Neural progenitor cell (in vitro differentiated cells): Measurements from ENCODE around the gene BMPR1B. TPM values are rescaled to one million over a fixed set of nuclear protein-coding genes. Genes with fewer than 3 reads are reported as not detected.

Source experiments
- DNase-seq: peaks from one replicate; pipeline ENCODE4 v3.0.0-alpha.2; 2016; ENCODE audit warnings: low spot score
- H2AFZ ChIP-seq: fragments of 200-600 bp; sonication (generic); replicated peaks from 2 replicates; pipeline ENCODE4 v1.6.1; 2016; ENCODE audit warnings: antibody characterized with exemption
- H3F3A ChIP-seq: fragments of 200-600 bp; sonication (generic); 2 replicates; pipeline ENCODE4 v1.6.1; 2016; ENCODE audit warnings: antibody characterized with exemption, low read depth
- H3K27ac ChIP-seq: fragments of 200-600 bp; sonication (generic); 2 replicates; pipeline ENCODE4 v1.5.1; 2016; ENCODE audit warnings: mild to moderate bottlenecking
- H3K27me3 ChIP-seq: fragments of 200-600 bp; sonication (generic); 2 replicates; pipeline ENCODE4 v1.6.1; 2016; ENCODE audit warnings: mild to moderate bottlenecking, moderate library complexity
- H3K36me3 ChIP-seq: fragments of 200-600 bp; sonication (generic); 2 replicates; pipeline ENCODE4 v1.5.1; 2016
- H3K4me1 ChIP-seq: fragments of 200-600 bp; sonication (generic); 2 replicates; pipeline ENCODE4 v1.6.1; 2016; ENCODE audit warnings: mixed run types
- H3K4me2 ChIP-seq: fragments of 200-600 bp; sonication (generic); 2 replicates; pipeline ENCODE4 v1.6.1; 2016
- H3K4me3 ChIP-seq: fragments of 200-600 bp; sonication (generic); 2 replicates; pipeline ENCODE4 v1.5.1; 2016
- H3K79me2 ChIP-seq: fragments of 200-600 bp; sonication (generic); 2 replicates; pipeline ENCODE4 v1.6.1; 2016; ENCODE audit warnings: low read depth
- H3K9ac ChIP-seq: fragments of 200-600 bp; sonication (generic); 2 replicates; pipeline ENCODE4 v1.6.1; 2016
- H3K9me3 ChIP-seq: fragments of 200-600 bp; sonication (generic); 2 replicates; pipeline ENCODE4 v1.5.1; 2016; ENCODE audit warnings: low read depth
- H4K20me1 ChIP-seq: fragments of 200-600 bp; sonication (generic); 2 replicates; pipeline ENCODE4 v1.6.1; 2016; ENCODE audit warnings: low read depth
- H3K27ac Mint-ChIP-seq: 3 replicates; pipeline ENCODE4 v1.8.0; 2021; ENCODE audit warnings: mixed read lengths
- H3K27me3 Mint-ChIP-seq: 2 replicates; pipeline ENCODE4 v1.8.0; 2022; ENCODE audit warnings: low read depth, mild to moderate bottlenecking, inconsistent platforms, moderate library complexity, mixed read lengths; ENCODE audit not compliant: insufficient read depth
- H3K36me3 Mint-ChIP-seq: 3 replicates; pipeline ENCODE4 v1.8.0; 2021; ENCODE audit warnings: mixed read lengths
- H3K4me1 Mint-ChIP-seq: 3 replicates; pipeline ENCODE4 v1.8.0; 2021; ENCODE audit warnings: mixed read lengths
- H3K4me3 Mint-ChIP-seq: 3 replicates; pipeline ENCODE4 v1.8.0; 2021; ENCODE audit warnings: mild to moderate bottlenecking, moderate library complexity, mixed read lengths
- H3K9me3 Mint-ChIP-seq: 3 replicates; pipeline ENCODE4 v1.8.0; 2020; ENCODE audit warnings: mixed read lengths
- EZH2 ChIP-seq: fragments of 200-600 bp; sonication (generic); IDR thresholded peaks from 2 replicates; pipeline ENCODE4 v1.6.1; 2017; ENCODE audit warnings: antibody characterized with exemption, mild to moderate bottlenecking, moderate library complexity
- EZH2phosphoT487 ChIP-seq: fragments of 200-600 bp; sonication (generic); IDR thresholded peaks from 2 replicates; pipeline ENCODE4 v1.6.1; 2017; ENCODE audit warnings: antibody characterized with exemption
- total RNA-seq: library from RNA; depleted of rRNA; stranded (reverse); fragments of >200 nt; gene quantifications from 2 replicates; pipeline ENCODE4 v1.2.3, GENCODE V29; 2015; ENCODE audit warnings: low replicate concordance
- TF ChIP-seq, protein P1 (sequence below): fragments of 200-600 bp; sonication (generic); IDR thresholded peaks from 2 replicates; pipeline ENCODE4 v1.5.1; 2017; ENCODE audit warnings: antibody characterized with exemption, mild to moderate bottlenecking

BMPR1B gene
- total RNA-seq, 1 donor from 2014 or later = 2.7 TPM

DNA sequence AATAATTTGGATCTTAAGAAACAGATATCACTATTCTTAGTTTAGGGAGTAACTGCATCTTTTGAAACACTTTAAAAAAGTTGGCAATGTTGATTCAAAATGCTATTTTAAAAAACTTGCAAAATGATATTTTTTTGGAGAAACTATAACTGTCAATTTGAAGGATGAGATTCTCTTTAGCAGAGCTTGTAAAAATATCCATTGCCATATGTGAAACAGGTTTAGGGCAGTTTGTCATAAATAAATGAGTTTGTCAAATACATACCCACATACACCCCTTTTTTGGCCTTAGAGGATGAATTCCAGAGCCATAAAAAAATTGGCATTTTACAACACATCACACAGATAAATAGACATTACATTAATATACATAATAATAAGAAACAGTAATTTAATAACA lies 174.6 kb downstream of the BMPR1B start:
- H3K9me3 ChIP-seq = no peaks in the 10 kb centered on the region
- H3K4me2 ChIP-seq = no peak overlapping the region
- Mint-ChIP-seq H3K9me3 (no peaks in the 10 kb centered on the region), H3K4me1 (peaks cover 22% of the 10 kb centered on the region), H3K36me3 (no peaks in the 10 kb centered on the region), H3K4me3 (no peak overlapping the region), H3K27ac (no peak overlapping the region), H3K27me3 (peaks cover 3% of the 10 kb centered on the region)
- TF ChIP-seq EZH2phosphoT487 (no peak), EZH2 (no peak)
- TF ChIP-seq, protein P1, sequence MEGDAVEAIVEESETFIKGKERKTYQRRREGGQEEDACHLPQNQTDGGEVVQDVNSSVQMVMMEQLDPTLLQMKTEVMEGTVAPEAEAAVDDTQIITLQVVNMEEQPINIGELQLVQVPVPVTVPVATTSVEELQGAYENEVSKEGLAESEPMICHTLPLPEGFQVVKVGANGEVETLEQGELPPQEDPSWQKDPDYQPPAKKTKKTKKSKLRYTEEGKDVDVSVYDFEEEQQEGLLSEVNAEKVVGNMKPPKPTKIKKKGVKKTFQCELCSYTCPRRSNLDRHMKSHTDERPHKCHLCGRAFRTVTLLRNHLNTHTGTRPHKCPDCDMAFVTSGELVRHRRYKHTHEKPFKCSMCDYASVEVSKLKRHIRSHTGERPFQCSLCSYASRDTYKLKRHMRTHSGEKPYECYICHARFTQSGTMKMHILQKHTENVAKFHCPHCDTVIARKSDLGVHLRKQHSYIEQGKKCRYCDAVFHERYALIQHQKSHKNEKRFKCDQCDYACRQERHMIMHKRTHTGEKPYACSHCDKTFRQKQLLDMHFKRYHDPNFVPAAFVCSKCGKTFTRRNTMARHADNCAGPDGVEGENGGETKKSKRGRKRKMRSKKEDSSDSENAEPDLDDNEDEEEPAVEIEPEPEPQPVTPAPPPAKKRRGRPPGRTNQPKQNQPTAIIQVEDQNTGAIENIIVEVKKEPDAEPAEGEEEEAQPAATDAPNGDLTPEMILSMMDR = no peak
- H2AFZ ChIP-seq = no peak overlapping the region
- H4K20me1 ChIP-seq = no peaks in the 10 kb centered on the region
- no peak overlapping the region for H3K4me3 ChIP-seq
- no peaks in the 10 kb centered on the region for H3F3A ChIP-seq
- H3K36me3 ChIP-seq = no peaks in the 10 kb centered on the region
- no peaks in the 10 kb centered on the region for H3K79me2 ChIP-seq
- H3K27ac ChIP-seq = no peak overlapping the region
- no peaks in the 10 kb centered on the region for H3K27me3 ChIP-seq
- DNase-seq = no peak
- H3K4me1 ChIP-seq = peaks cover 15% of the 10 kb centered on the region
- no peak overlapping the region for H3K9ac ChIP-seq

DNA sequence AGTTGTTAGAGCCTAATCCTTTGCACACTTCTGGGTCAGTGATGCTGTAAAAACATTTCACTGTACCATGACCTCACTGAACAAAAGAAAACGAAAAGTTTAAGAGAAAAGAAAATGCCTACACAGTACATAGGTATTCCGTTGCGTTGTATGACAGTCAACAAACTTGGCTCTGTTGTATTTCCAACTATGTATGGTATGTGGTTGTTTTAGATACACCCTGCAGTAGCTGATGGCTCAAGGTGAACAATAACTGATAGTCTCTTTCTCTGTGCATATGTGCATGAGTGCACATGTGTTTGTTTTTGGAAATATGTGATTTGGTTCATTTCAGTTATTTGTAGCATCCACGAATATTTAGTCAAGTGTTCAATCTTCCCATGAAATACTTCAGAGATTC lies 176.0 kb downstream of the BMPR1B start:
- Histone ChIP-seq H2AFZ (no peak overlapping the region), H3K27me3 (no peaks in the 10 kb centered on the region), H3K4me3 (no peak overlapping the region), H3F3A (no peaks in the 10 kb centered on the region), H3K4me2 (no peak overlapping the region), H3K27ac (no peak overlapping the region), H4K20me1 (no peaks in the 10 kb centered on the region), H3K4me1 (peaks cover 9% of the 10 kb centered on the region), H3K9ac (no peak overlapping the region), H3K79me2 (no peaks in the 10 kb centered on the region), H3K36me3 (no peaks in the 10 kb centered on the region), H3K9me3 (no peaks in the 10 kb centered on the region)
- no peak for DNase-seq
- H3K9me3 Mint-ChIP-seq = no peaks in the 10 kb centered on the region
- H3K4me3 Mint-ChIP-seq = no peak overlapping the region
- no peak overlapping the region for H3K27ac Mint-ChIP-seq
- H3K36me3 Mint-ChIP-seq = no peaks in the 10 kb centered on the region
- H3K27me3 Mint-ChIP-seq = peaks cover 3% of the 10 kb centered on the region
- H3K4me1 Mint-ChIP-seq = peaks cover 17% of the 10 kb centered on the region
- TF ChIP-seq EZH2phosphoT487 = no peak
- TF ChIP-seq EZH2 = no peak
- TF ChIP-seq, protein P1 = no peak

DNA sequence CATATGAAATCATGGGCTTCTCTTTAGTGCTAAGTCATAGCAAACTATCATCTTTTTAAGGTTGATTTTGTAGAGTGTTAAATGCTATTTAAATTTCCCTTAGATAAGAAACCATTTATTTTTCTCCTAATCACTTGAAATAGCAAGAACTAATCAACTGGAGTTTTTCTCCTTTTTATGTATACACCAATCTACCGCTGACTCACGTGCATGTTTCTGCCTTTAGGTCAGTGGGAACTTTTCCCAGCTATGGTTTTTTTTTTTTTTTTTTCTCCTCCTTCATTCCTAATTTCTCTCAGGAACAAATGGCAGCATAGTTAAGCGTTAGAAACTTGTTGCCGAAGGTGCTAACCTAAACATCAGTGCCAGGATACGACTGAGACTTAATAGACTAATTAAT lies 176.4 kb downstream of the BMPR1B start:
- H3F3A ChIP-seq = no peaks in the 10 kb centered on the region
- H3K9me3 ChIP-seq = no peaks in the 10 kb centered on the region
- Mint-ChIP-seq H3K27ac (no peak overlapping the region), H3K36me3 (no peaks in the 10 kb centered on the region), H3K4me3 (no peak overlapping the region), H3K27me3 (peaks cover 3% of the 10 kb centered on the region), H3K4me1 (peaks cover 17% of the 10 kb centered on the region), H3K9me3 (no peaks in the 10 kb centered on the region)
- TF ChIP-seq, protein P1 = no peak
- no peak overlapping the region for H2AFZ ChIP-seq
- H4K20me1 ChIP-seq = no peaks in the 10 kb centered on the region
- H3K4me2 ChIP-seq = no peak overlapping the region
- no peak for DNase-seq
- no peak overlapping the region for H3K9ac ChIP-seq
- peaks cover 9% of the 10 kb centered on the region for H3K4me1 ChIP-seq
- H3K79me2 ChIP-seq = no peaks in the 10 kb centered on the region
- no peaks in the 10 kb centered on the region for H3K27me3 ChIP-seq
- no peak overlapping the region for H3K4me3 ChIP-seq
- H3K36me3 ChIP-seq = no peaks in the 10 kb centered on the region
- no peak overlapping the region for H3K27ac ChIP-seq

DNA sequence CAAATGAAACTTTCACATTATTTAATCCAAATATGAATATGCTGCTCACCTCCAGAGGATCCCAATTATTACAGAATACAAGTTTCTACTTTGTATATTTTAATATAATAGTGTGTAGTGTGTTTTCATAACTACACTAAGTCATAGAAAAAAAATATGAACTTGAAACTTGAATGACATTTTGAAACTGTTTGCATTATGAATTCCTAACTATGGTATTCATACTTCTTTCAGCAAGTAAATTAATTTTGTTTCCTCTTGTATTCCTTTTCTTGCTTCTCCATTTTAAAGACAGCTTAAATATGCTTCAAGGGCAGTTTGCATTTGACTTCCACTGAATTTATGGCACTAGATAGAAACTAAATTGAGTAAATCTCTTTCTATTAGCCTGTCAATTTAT lies 177.1 kb downstream of the BMPR1B start:
- Histone ChIP-seq H3K4me1 (peaks cover 13% of the 10 kb centered on the region), H3F3A (no peaks in the 10 kb centered on the region), H3K36me3 (no peaks in the 10 kb centered on the region), H3K9ac (no peak overlapping the region), H3K79me2 (no peaks in the 10 kb centered on the region), H3K27ac (no peak overlapping the region), H3K9me3 (no peaks in the 10 kb centered on the region), H2AFZ (no peak overlapping the region), H3K4me3 (no peak overlapping the region), H3K27me3 (no peaks in the 10 kb centered on the region), H4K20me1 (no peaks in the 10 kb centered on the region), H3K4me2 (no peak overlapping the region)
- Mint-ChIP-seq H3K27me3 (no peaks in the 10 kb centered on the region), H3K36me3 (no peaks in the 10 kb centered on the region), H3K9me3 (no peaks in the 10 kb centered on the region), H3K27ac (no peak overlapping the region), H3K4me1 (peaks cover 17% of the 10 kb centered on the region), H3K4me3 (no peak overlapping the region)
- no peak for DNase-seq
- TF ChIP-seq EZH2 = no peak
- TF ChIP-seq EZH2phosphoT487 = no peak
- TF ChIP-seq, protein P1 = no peak
